Keratinocyte (primary cell): ENCODE measurements around the gene ZNF280D. TPM values are rescaled to one million over a fixed set of nuclear protein-coding genes. Genes with fewer than 3 reads are reported as not detected.

Experiments used
- DNase-seq: peaks from one replicate; pipeline ENCODE4 v3.0.0-alpha.2; 2011; ENCODE audit warnings: low read depth, missing footprints, low spot score
- FAIRE-seq: peaks from 2 replicates; lab custom pipeline; 2011; peaks lifted over from hg19 to GRCh38; lab: Jason Lieb, UNC
- H2AFZ ChIP-seq: 2 replicates; pipeline ENCODE4 v1.6.0; 2012; ENCODE audit warnings: low read length, control low read depth, inconsistent platforms; ENCODE audit not compliant: control insufficient read depth
- H3K27ac ChIP-seq: 2 replicates; pipeline ENCODE4 v1.5.1; 2011; ENCODE audit warnings: low read length; ENCODE audit not compliant: control insufficient read depth, insufficient read depth
- H3K27me3 ChIP-seq: 3 replicates; pipeline ENCODE4 v1.6.0; 2011; ENCODE audit warnings: low read length; ENCODE audit not compliant: control insufficient read depth, insufficient read depth; ENCODE audit errors: extremely low read depth
- H3K36me3 ChIP-seq, 2 experiments: 2 replicates in 1 of 2; 3 replicates in 1 of 2; pipeline ENCODE4 v1.5.1; 2011; ENCODE audit warnings: low read length in 2 of 2, mild to moderate bottlenecking in 1 of 2; ENCODE audit not compliant: control insufficient read depth in 2 of 2, insufficient read depth in 2 of 2; ENCODE audit errors: extremely low read depth in 1 of 2
- H3K4me1 ChIP-seq: 3 replicates; pipeline ENCODE4 v1.5.1; 2011; ENCODE audit warnings: low read length; ENCODE audit not compliant: control insufficient read depth, insufficient read depth; ENCODE audit errors: extremely low read depth
- H3K4me2 ChIP-seq: 3 replicates; pipeline ENCODE4 v1.6.0; 2011; ENCODE audit warnings: low read depth, low read length; ENCODE audit not compliant: control insufficient read depth, insufficient read depth; ENCODE audit errors: extremely low read depth
- H3K4me3 ChIP-seq, 3 experiments: fragments of 200-600 bp in 1 of 3; sonication (generic) in 1 of 3; 2 replicates in 2 of 3; 3 replicates in 1 of 3; pipeline ENCODE4 v1.5.1; 2011 to 2016; ENCODE audit warnings: low read length in 3 of 3, mild to moderate bottlenecking in 3 of 3, control low read depth in 2 of 3, inconsistent platforms in 1 of 3, low read depth in 1 of 3, mixed read lengths in 1 of 3, mixed run types in 1 of 3, moderate library complexity in 1 of 3; ENCODE audit not compliant: control insufficient read depth in 2 of 3, insufficient read depth in 2 of 3; ENCODE audit errors: extremely low read depth in 1 of 3
- H3K79me2 ChIP-seq: 2 replicates; pipeline ENCODE4 v1.6.0; 2012; ENCODE audit warnings: low read length; ENCODE audit not compliant: control insufficient read depth, insufficient read depth
- H3K9ac ChIP-seq: 3 replicates; pipeline ENCODE4 v1.6.0; 2011; ENCODE audit warnings: low read length; ENCODE audit not compliant: control insufficient read depth, insufficient read depth; ENCODE audit errors: extremely low read depth
- H3K9me1 ChIP-seq: 3 replicates; pipeline ENCODE4 v1.6.0; 2011; ENCODE audit warnings: low read length; ENCODE audit not compliant: control insufficient read depth, insufficient read depth; ENCODE audit errors: extremely low read depth
- H3K9me3 ChIP-seq: 2 replicates; pipeline ENCODE4 v1.5.1; 2012; ENCODE audit warnings: low read depth, low read length; ENCODE audit not compliant: control insufficient read depth
- H4K20me1 ChIP-seq: 3 replicates; pipeline ENCODE4 v1.6.0; 2011; ENCODE audit warnings: low read length; ENCODE audit not compliant: control insufficient read depth, insufficient read depth; ENCODE audit errors: extremely low read depth
- CTCF ChIP-seq, 3 experiments: IDR thresholded peaks in 1 of 3; conservative IDR thresholded peaks in 1 of 3; optimal IDR thresholded peaks in 1 of 3; 2 replicates in 2 of 3; 3 replicates in 1 of 3; pipeline versions ENCODE3 to v1.5.1; 2011; ENCODE audit warnings: low read length in 3 of 3, mild to moderate bottlenecking in 3 of 3, moderate library complexity in 2 of 3, control low read depth in 1 of 3, inconsistent platforms in 1 of 3; ENCODE audit not compliant: insufficient read depth in 2 of 3; ENCODE audit errors: extremely low read depth in 1 of 3
- EZH2 ChIP-seq: IDR thresholded peaks from one replicate; pipeline ENCODE4 v1.6.1; 2012; ENCODE audit warnings: inconsistent platforms, mild to moderate bottlenecking, low read length, moderate library complexity
- dilution Hi-C: fragments of 300-500 bp; cut with MboI; formaldehyde crosslinking; loops from one replicate; pipeline ENCODE4 v1.7.0; 2020; ENCODE audit warnings: low sequenced_read_pairs; ENCODE audit not compliant: extremely low pct_ligation_motif_present
- polyA plus RNA-seq, 5 experiments: library from polyadenylated mRNA; depleted of rRNA in 3 of 5; stranded (reverse) in 3 of 5; stranded (forward) in 1 of 5; unstranded in 1 of 5; fragments of >200 nt; gene quantifications; 1 replicate in 1 of 5; 2 replicates in 3 of 5; 3 replicates in 1 of 5; pipeline versions ENCODE4 v1.2.1 to v1.2.3, GENCODE V29; 2011 to 2012; ENCODE audit warnings: missing spikeins in 2 of 5, low read depth in 1 of 5, low replicate concordance in 1 of 5

Gene ZNF280D
- polyA plus RNA-seq, 1 donor (not counting 4 experiments of a cell fraction or from before 2014, with no cell fraction given): 8.7 TPM

GRCh38 chr15:56719774-56720555 lies 13.3 kb downstream of the ZNF280D start:
- Histone ChIP-seq H3K4me3 (no peak overlapping the region), H3K79me2 (peaks cover 17% of the 10 kb centered on the region), H2AFZ (no peak overlapping the region), H3K36me3 (no peaks in the 10 kb centered on the region), H3K9ac (no peak overlapping the region), H3K27me3 (no peaks in the 10 kb centered on the region), H4K20me1 (no peaks in the 10 kb centered on the region), H3K9me1 (no peaks in the 10 kb centered on the region), H3K9me3 (no peaks in the 10 kb centered on the region), H3K4me1 (peaks cover 4% of the 10 kb centered on the region), H3K27ac (no peak overlapping the region), H3K4me2 (no peak overlapping the region)
- FAIRE-seq: no peak
- DNase-seq: no peak
- TF ChIP-seq EZH2: no peak
- no peak for TF ChIP-seq CTCF (optimal IDR thresholded peaks at IDR 0.05 in 1 of 3, IDR thresholded peaks at IDR 0.05 in 1 of 3, conservative IDR thresholded peaks at IDR 0.05 in 1 of 3; ENCODE audit: extremely low read depth in 1 of 3, insufficient read depth in 2 of 3, low read length in 3 of 3)
- dilution Hi-C loops: no loop called here

- Histone ChIP-seq H3K9me3 (no peaks in the 10 kb centered on the region), H3K4me3 (no peak overlapping the region), H3K4me2 (no peak overlapping the region), H3K4me1 (peaks cover 4% of the 10 kb centered on the region), H4K20me1 (no peaks in the 10 kb centered on the region), H2AFZ (no peak overlapping the region), H3K9ac (no peak overlapping the region), H3K27me3 (no peaks in the 10 kb centered on the region), H3K36me3 (no peaks in the 10 kb centered on the region), H3K27ac (no peak overlapping the region), H3K79me2 (peaks cover 17% of the 10 kb centered on the region), H3K9me1 (no peaks in the 10 kb centered on the region)
- dilution Hi-C loops: no loop called here
- DNase-seq (no peak), FAIRE-seq (no peak)
- TF ChIP-seq EZH2: no peak
- TF ChIP-seq CTCF (optimal IDR thresholded peaks at IDR 0.05 in 1 of 3, IDR thresholded peaks at IDR 0.05 in 1 of 3, conservative IDR thresholded peaks at IDR 0.05 in 1 of 3; ENCODE audit: extremely low read depth in 1 of 3, insufficient read depth in 2 of 3, low read length in 3 of 3): no peak
Measured at GRCh38 chr15:56719021-56719612, 14.2 kb downstream of the ZNF280D start.
